Gastrocnemius medialis (tissue), 4 donors: ENCODE data around the gene DPH7. TPM values are rescaled to one million over a fixed set of nuclear protein-coding genes. Genes with fewer than 3 reads are reported as not detected.
"Not testable (repeated sequence)": the region's sequence is repeated elsewhere in the genome, so short reads cannot be mapped to it uniquely, and the experiment has no call there.

Source experiments
- ATAC-seq, 2 donors: fragments of 150-250 bp; one replicate each; pipeline ENCODE4 v1.9.1; 2016
- DNase-seq, 2 donors: peaks; one replicate each; pipeline ENCODE4 v3.0.0-alpha.2; 2019
- H3K27ac ChIP-seq, 4 donors: fragments of 200-600 bp; sonication (generic); 1 replicate in 1 of 4; 2 replicates in 3 of 4; pipeline ENCODE4 v1.5.1; 2016 to 2018; ENCODE audit warnings: mild to moderate bottlenecking in 2 of 4, moderate library complexity in 1 of 4
- H3K27me3 ChIP-seq, 3 donors: fragments of 200-600 bp; sonication (generic) in 2 of 3; 1 replicate in 1 of 3; 2 replicates in 2 of 3; pipeline versions ENCODE4 v1.5.1 to v1.6.0; 2016 to 2019; ENCODE audit warnings: mild to moderate bottlenecking in 1 of 3, moderate library complexity in 1 of 3
- H3K36me3 ChIP-seq, 2 donors: fragments of 200-600 bp; sonication (generic) in 1 of 2; one replicate each; pipeline ENCODE4 v1.5.1; 2017 to 2018
- H3K4me1 ChIP-seq, 2 donors: fragments of 200-600 bp; sonication (generic) in 1 of 2; one replicate each; pipeline ENCODE4 v1.5.1; 2016 to 2017; ENCODE audit warnings: mild to moderate bottlenecking in 2 of 2
- H3K4me3 ChIP-seq, 4 donors: fragments of 200-600 bp; sonication (generic) in 3 of 4; 1 replicate in 1 of 4; 2 replicates in 3 of 4; pipeline ENCODE4 v1.5.1; 2016 to 2019; ENCODE audit warnings: mild to moderate bottlenecking in 2 of 4
- H3K9me3 ChIP-seq, 3 donors: fragments of 200-600 bp; sonication (generic) in 2 of 3; 1 replicate in 1 of 3; 2 replicates in 2 of 3; pipeline ENCODE4 v1.5.1; 2016 to 2019
- POLR2A ChIP-seq, 2 donors: fragments of 450-650 bp; IDR thresholded peaks; one replicate each; pipeline ENCODE4 v1.6.1; 2017; ENCODE audit warnings: antibody characterized with exemption in 2 of 2, mild to moderate bottlenecking in 2 of 2, moderate library complexity in 2 of 2
- in situ Hi-C, 4 donors: fragments of 200-750 bp; cut with MboI; loops; one replicate each; pipeline versions ENCODE4 v1.15.0 to v1.8.0; 2017; ENCODE audit warnings: low sequenced_read_pairs in 4 of 4
- intact Hi-C: fragments of 100-400 bp; cut with DNase I; formaldehyde crosslinking; loops from one replicate; pipeline ENCODE4 v1.15.1; 2023; ENCODE audit warnings: low total_unique reads
- total RNA-seq, 4 donors: library from RNA; depleted of rRNA; stranded (reverse); fragments of >200 nt; gene quantifications; one replicate each; pipeline versions ENCODE4 v1.1.0 to v1.2.3, GENCODE V29; 2016
- TF ChIP-seq, protein P1 (sequence below), 5 experiments: fragments of 450-650 bp in 3 of 5; fragments of 200-600 bp in 2 of 5; sonication (generic) in 2 of 5; IDR thresholded peaks in 4 of 5; conservative IDR thresholded peaks in 1 of 5; 1 replicate in 4 of 5; 2 replicates in 1 of 5; pipeline ENCODE4 v1.5.1; 2016 to 2019; ENCODE audit warnings: antibody characterized with exemption in 5 of 5, mild to moderate bottlenecking in 3 of 5, moderate library complexity in 3 of 5

The DPH7 gene
- total RNA-seq, 4 donors from 2014 or later = 10.0 to 25.2 (median 13.6) TPM

DNA sequence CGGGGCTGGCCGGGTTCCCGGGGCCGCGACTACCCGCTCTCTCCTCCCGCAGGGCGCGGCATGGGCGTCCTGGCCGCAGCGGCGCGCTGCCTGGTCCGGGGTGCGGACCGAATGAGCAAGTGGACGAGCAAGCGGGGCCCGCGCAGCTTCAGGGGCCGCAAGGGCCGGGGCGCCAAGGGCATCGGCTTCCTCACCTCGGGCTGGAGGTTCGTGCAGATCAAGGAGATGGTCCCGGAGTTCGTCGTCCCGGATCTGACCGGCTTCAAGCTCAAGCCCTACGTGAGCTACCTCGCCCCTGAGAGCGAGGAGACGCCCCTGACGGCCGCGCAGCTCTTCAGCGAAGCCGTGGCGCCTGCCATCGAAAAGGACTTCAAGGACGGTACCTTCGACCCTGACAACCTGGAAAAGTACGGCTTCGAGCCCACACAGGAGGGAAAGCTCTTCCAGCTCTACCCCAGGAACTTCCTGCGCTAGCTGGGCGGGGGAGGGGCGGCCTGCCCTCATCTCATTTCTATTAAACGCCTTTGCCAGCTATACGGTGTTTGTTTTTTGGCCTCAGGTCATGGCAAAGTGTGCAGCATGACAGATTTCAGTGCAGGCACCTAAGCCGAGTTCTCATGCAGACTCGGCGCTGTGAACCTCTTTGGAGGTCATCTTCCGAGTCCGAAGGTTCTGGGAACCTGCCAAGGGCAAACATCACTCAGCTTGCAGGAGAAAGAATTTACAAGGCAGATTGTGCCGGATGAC, 26.5 kb downstream of the DPH7 start:
- peak overlapping the region; percentile 71 to 87 (median 76) for H3K4me3 ChIP-seq
- in situ Hi-C loops = no loop called here
- no peak for DNase-seq
- peak; percentile 10 to 29 for ATAC-seq
- H3K36me3 ChIP-seq = peaks cover 0 to 35% of the 10 kb centered on the region in 2 donors
- no peaks in the 10 kb centered on the region for H3K9me3 ChIP-seq
- peak overlapping the region; percentile 78 to 95 (median 90) for H3K27ac ChIP-seq
- TF ChIP-seq, protein P1, sequence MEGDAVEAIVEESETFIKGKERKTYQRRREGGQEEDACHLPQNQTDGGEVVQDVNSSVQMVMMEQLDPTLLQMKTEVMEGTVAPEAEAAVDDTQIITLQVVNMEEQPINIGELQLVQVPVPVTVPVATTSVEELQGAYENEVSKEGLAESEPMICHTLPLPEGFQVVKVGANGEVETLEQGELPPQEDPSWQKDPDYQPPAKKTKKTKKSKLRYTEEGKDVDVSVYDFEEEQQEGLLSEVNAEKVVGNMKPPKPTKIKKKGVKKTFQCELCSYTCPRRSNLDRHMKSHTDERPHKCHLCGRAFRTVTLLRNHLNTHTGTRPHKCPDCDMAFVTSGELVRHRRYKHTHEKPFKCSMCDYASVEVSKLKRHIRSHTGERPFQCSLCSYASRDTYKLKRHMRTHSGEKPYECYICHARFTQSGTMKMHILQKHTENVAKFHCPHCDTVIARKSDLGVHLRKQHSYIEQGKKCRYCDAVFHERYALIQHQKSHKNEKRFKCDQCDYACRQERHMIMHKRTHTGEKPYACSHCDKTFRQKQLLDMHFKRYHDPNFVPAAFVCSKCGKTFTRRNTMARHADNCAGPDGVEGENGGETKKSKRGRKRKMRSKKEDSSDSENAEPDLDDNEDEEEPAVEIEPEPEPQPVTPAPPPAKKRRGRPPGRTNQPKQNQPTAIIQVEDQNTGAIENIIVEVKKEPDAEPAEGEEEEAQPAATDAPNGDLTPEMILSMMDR (IDR thresholded peaks at IDR 0.05 in 4 of 5, conservative IDR thresholded peaks at IDR 0.05 in 1 of 5) = no peak
- TF ChIP-seq POLR2A (IDR thresholded peaks at IDR 0.05) = no peak
- no peaks in the 10 kb centered on the region for H3K27me3 ChIP-seq
- peaks cover 26 to 34% of the 10 kb centered on the region in 2 donors for H3K4me1 ChIP-seq
- intact Hi-C loops = no loop called here

DNA sequence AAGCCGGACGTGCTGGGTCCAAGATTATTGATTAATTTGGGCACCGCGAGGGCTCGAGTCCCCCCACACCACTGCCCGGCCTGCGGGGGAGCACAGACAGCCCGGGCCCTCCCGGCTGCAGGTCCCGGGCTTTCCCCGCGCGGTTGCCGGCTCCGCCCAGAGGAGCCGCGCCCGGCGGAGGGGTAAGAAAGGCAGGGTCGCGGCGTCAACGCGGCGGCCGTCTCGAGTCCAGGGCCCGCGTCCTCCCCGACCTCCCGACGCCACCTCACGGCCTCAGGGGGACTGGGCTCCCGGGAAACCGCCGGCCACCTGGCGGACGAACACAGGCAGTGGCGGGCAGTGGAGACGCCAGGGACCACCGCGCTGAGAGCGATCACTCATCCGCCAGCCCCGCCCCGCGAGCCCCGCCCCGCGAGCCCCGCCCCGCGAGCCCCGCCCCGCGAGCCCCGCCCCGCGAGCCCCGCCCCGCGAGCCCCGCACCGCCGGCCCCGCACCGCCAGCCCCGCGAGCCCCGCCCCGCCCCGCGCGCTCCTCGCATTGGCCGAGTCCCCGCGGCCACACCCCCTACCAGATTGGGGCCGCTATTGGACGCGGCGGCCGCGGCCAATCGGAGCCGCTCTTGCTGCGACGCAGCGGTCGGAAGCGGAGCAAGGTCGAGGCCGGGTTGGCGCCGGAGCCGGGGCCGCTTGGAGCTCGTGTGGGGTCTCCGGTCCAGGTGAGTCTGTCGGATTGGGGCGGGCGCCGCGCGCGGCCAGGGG, 27.3 kb downstream of the DPH7 start, which contains the start of gene MRPL41:
Gene MRPL41 (plus strand): TSS at position 616 of the 758 bp plus-strand sequence. CDS start 203 bp downstream, outside the sequence.
- intact Hi-C loops (loop anchor here (1.0 kb wide), 3 partner anchors 27 to 128 kb away; partner anchors contain the start of genes ARRDC1, DPH7, EXD3 and NOXA1), in situ Hi-C loops (no loop called here)
- no peaks in the 10 kb centered on the region for H3K27me3 ChIP-seq
- peaks cover 33 to 38% of the 10 kb centered on the region in 2 donors for H3K4me1 ChIP-seq
- peak within 1 kb of the TSS; percentile 71 to 87 (median 76) for H3K4me3 ChIP-seq
- peak within 1 kb of the TSS; percentile 95 to 99 (median 97) for H3K27ac ChIP-seq
- peak; percentile 63 to 70 for ATAC-seq
- peak; percentile 80 to 89 for DNase-seq
- H3K36me3 ChIP-seq = peaks cover 0 to 29% of the 10 kb centered on the region in 2 donors
- TF ChIP-seq, protein P1 (IDR thresholded peaks at IDR 0.05 in 4 of 5, conservative IDR thresholded peaks at IDR 0.05 in 1 of 5) = peak; percentile 36 to 89 (median 64)
- peak; percentile 88 to 96 for TF ChIP-seq POLR2A (IDR thresholded peaks at IDR 0.05)
- H3K9me3 ChIP-seq = no peaks in the 10 kb centered on the region

DNA sequence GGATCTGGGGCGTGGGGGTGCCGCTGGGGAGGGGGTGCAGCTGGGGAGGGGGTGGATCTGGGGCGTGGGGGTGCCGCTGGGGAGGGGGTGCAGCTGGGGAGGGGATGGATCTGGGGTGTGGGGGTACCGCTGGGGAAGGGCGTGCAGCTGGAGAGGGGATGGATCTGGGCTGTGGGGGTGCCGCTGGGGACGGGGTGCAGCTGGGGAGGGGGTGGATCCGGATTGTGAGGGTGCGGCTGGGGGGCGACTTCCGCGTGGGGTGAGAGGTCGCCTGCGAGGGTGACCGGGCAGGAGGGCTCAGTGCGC, 27.8 kb downstream of the DPH7 start:
- H3K27me3 ChIP-seq, DNase-seq, ATAC-seq, in situ Hi-C loops, H3K9me3 ChIP-seq: not testable (repeated sequence)
- peak overlapping the region; percentile 91 to 99 (median 97) for H3K27ac ChIP-seq
- H3K36me3 ChIP-seq = peaks cover 0 to 23% of the 10 kb centered on the region in 2 donors
- intact Hi-C loops = loop anchor here (1.0 kb wide), 3 partner anchors 27 to 128 kb away; partner anchors contain the start of genes ARRDC1, DPH7, EXD3 and NOXA1
- H3K4me1 ChIP-seq = peaks cover 37 to 38% of the 10 kb centered on the region in 2 donors
- H3K4me3 ChIP-seq = peak overlapping the region; percentile 63 to 77 (median 73)

DNA sequence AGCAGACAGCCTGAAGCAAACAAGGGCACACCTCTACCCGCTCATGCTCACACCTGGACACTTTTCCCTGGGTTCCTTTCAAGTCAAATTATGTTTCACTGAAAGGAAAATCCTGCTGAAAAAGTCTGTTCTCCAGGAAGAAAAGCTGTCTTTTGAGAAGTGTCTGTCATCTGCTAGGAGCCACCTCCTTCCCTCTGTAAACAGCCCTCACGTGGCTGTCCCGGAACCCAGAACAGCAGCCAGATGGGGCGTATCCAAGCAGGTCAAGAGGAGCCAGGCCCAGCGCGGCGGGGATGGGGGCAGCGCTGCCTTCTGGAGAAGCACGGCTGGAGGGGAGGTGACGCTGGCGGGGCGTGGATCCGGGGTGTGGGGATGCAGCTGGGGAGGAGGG, 28.5 kb downstream of the DPH7 start, which contains the start of gene PNPLA7:
Gene PNPLA7 (minus strand): TSS at position 172 of the 391 bp plus-strand sequence. CDS start 205 bp downstream, outside the sequence.
- Histone ChIP-seq H3K27me3 (no peaks in the 10 kb centered on the region), H3K27ac (peak within 1 kb of the TSS; percentile 91 to 99 (median 97)), H3K4me3 (peak within 1 kb of the TSS; percentile 63 to 77 (median 76)), H3K9me3 (no peaks in the 10 kb centered on the region), H3K36me3 (peaks cover 0 to 17% of the 10 kb centered on the region in 2 donors), H3K4me1 (peaks cover 38 to 40% of the 10 kb centered on the region in 2 donors)
- in situ Hi-C loops = no loop called here
- intact Hi-C loops = no loop called here
- TF ChIP-seq, protein P1 (IDR thresholded peaks at IDR 0.05 in 4 of 5, conservative IDR thresholded peaks at IDR 0.05 in 1 of 5) = no peak
- TF ChIP-seq POLR2A (IDR thresholded peaks at IDR 0.05) = peak in 1 of 2 donors; percentile 64
- ATAC-seq = peak; percentile 75 to 86
- DNase-seq = peak; percentile 93 to 94
